NCI-H345 (cell line): Measurements from ENCODE around the gene TRAK1.

Source experiments
- DNase-seq: peaks from one replicate; lab custom pipeline; 2025; lab: John Stamatoyannopoulos, UW

The TRAK1 gene

GRCh38 chr3:42157540-42158538 lies 66.7 kb downstream of the TRAK1 start:
- no peak for DNase-seq

GRCh38 chr3:42159147-42159546 lies 68.0 kb downstream of the TRAK1 start:
- DNase-seq = no peak

- DNase-seq = no peak
Measured at GRCh38 chr3:42159706-42160472, 68.7 kb downstream of the TRAK1 start.

GRCh38 chr3:42161050-42161935 lies 70.1 kb downstream of the TRAK1 start:
- no peak for DNase-seq

- DNase-seq = no peak
Measured at GRCh38 chr3:42162462-42162861, 71.3 kb downstream of the TRAK1 start.

GRCh38 chr3:42163622-42164244 lies 72.6 kb downstream of the TRAK1 start:
- no peak for DNase-seq

GRCh38 chr3:42164656-42165055 lies 73.5 kb downstream of the TRAK1 start:
- no peak for DNase-seq

GRCh38 chr3:42165211-42165610 lies 74.1 kb downstream of the TRAK1 start:
- DNase-seq = no peak

GRCh38 chr3:42166214-42166613 lies 75.1 kb downstream of the TRAK1 start:
- no peak for DNase-seq

GRCh38 chr3:42166662-42167300 lies 75.6 kb downstream of the TRAK1 start:
- no peak for DNase-seq

- no peak for DNase-seq
Measured at GRCh38 chr3:42169579-42170120, 78.5 kb downstream of the TRAK1 start.

GRCh38 chr3:42172047-42172654 lies 81.0 kb downstream of the TRAK1 start:
- DNase-seq = no peak

- DNase-seq = no peak
Measured at GRCh38 chr3:42173307-42173706, 82.2 kb downstream of the TRAK1 start.

- DNase-seq = no peak
Measured at GRCh38 chr3:42174679-42175385, 83.7 kb downstream of the TRAK1 start.

GRCh38 chr3:42175386-42176240 lies 84.5 kb downstream of the TRAK1 start:
- no peak for DNase-seq

GRCh38 chr3:42176242-42177034 lies 85.3 kb downstream of the TRAK1 start:
- no peak for DNase-seq

- DNase-seq = no peak
Measured at GRCh38 chr3:42177068-42177800, 86.1 kb downstream of the TRAK1 start.
